Activated CD4-positive, alpha-beta T cell treated with anti-CD3 and anti-CD28 coated beads, Interleukin-2, amount 50 U/mL, for 48 hours (primary cell): ENCODE measurements around the gene PCNX1.
"Not testable (repeated sequence)": the region's sequence is repeated elsewhere in the genome, so short reads cannot be mapped to it uniquely, and the experiment has no call there.

Experiments used
- DNase-seq, 2 experiments: peaks; one replicate each; pipeline ENCODE4 v3.0.0-alpha.2; 2020

PCNX1 gene

DNA sequence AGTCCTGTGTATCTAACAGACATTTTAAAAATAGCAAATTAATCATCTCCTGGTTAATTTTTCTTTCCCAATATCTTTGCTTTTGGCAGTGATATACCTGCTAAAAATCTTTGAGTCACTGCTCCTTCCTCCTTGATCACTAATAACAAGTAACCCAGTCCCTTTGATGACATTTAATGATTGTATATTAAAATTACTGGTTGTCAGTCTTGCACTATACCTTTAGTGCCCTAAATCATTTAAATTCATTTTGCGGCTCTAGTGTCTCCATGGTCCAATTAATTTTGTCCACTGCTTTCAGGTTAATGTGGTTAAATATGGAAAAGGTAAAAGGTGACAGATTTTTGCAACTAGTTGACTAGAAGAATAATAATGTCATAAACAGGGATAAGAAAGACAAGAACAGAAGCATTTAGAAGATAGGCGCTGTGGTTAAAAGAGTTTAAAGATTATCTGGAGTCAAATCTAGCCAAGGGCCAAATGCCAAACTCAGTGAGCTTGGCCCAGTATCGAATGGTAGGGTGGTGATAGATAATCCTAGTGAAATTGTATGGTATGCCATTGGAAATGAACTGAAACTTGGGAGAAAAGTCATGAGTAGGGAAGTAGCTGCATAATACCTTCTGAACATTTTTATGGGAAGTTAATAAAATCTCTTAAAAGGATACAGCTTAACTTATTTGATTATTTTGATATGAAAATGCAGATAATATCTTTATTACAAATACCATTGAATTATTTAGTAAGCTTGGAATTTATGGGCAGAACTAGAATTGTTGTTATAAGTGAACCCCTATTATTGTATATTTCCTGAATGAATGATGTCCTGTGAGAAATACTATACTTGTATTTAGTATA lies 115.0 kb downstream of the PCNX1 start:
- DNase-seq: no peak

DNA sequence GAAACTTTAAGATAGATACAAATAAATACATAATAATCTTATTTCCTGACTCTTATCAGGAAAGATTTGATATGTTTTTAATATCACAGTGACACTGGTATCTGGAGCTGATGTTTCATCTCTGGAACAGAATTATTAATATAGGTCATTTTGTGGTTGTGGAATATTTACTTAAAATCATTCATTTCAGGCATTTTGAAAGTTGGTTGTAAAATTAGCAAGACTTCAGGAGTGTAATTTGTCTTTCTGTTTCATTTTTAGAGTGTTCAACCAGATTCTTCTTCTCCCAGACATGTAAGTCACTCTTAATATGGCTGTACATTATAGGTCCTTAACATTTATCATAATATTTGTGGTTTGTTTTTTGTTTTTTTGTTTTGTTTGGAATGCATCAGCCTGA lies 115.7 kb downstream of the PCNX1 start:
- DNase-seq: no peak

DNA sequence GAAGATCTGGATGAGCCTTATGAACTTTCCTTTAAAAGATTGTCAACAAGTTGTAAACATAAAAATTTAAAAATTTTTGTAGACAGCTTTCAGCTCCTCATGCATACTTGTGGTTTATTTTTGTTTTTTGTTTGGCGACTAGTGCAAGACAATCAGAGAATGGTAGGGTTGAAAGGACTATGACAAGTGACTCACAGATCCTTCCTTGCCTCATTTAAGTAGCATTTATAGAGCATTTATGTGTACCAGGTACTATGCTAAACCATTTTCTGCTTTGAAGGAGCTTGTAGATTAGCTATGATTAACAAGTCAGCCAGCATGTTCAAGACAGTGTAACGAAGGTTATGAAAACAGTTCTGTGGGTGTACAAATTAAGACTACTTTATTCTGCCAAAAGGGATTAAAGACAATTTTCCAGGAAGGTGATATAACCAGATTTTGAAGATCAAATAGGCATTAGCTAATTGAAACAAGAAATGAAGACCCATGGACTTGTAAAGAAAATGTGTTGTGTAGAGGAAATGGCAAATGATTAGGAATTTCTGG lies 122.0 kb downstream of the PCNX1 start:
- no peak for DNase-seq

DNA sequence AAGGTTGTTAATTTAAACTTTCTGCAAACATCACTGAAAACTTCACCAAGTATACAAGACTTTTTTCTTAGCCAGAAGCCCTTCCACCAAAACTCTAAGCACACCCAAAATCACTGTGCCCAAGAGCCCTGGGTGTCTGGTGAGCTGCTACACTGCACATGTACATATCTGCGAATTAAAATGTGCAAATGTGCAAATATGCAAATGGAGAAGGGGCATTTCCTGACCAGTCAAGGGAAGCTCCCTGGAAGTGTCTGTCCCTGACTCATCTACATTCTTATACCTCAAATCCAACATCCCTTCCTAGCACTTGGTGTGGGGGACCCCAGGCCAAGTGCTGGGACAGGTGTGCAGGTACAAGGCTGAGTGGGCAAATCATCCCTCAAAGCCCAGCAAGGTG lies 123.7 kb downstream of the PCNX1 start:
- DNase-seq: no peak

DNA sequence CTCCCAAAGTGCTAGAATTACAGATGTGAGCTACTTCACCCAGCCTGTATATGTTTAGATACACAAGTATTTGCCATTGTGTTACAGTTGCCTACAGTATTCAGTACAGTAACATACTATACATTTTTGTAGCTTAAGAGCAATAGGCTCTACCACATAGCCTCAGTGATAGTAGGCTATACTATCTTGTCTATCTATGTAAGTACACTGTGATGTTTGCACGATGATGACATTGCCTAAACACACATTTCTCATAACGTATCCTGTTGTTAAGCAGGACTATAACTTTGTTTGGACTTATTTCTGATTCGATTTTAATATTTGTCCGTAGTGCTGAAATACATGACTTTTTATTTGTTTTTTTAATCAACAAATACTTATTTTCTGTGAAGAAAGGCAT lies 129.2 kb downstream of the PCNX1 start:
- no peak for DNase-seq

DNA sequence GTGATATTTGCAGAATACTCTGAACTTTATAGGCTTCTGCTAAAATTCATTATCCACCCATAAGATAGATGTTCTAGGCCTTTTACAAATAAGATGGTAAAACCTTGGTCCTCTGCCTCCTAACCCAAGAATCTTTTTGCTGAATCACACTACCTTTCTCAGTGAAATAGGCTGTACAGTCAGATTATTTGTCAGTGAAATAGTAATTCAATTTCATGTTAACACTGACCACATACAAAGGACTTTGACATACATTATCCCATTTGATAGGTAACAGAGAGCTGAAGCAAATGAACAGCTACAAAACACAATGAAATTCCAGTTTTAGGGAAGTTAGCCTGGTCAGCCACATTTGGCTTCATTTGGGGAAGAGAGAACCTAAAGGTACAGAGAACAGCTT lies 141.1 kb downstream of the PCNX1 start:
- no peak for DNase-seq

DNA sequence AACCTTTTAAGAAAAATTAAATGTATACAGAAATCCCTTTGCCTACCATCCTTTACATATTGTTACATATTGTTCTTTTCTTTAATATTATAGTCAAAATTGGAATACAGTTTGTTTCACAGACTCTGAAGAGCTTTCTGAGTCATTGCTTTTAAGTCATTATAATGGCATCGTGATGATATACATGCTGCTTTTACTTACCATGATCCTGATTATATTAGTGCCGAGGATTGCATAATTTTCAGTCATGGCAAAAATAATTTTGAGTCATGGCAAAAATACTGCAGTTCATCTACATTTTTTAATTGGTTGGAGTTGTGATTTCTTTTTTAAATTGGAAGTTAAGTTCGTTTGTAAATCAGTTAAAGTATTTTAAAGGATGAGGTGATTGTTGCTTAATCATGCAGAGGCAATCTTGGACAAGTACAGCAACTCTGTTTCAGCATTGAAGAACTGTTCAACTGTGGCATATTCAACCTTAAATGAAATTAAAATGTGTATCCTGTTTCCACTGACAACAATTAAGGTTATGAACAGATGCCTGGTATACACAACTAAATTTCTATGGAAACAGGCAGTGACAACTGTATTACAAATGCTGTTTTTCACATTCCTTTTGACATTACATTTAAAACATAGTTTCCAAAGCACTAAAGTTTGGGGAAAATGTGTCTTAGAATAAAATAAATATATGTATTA lies 142.3 kb downstream of the PCNX1 start:
- no peak for DNase-seq

DNA sequence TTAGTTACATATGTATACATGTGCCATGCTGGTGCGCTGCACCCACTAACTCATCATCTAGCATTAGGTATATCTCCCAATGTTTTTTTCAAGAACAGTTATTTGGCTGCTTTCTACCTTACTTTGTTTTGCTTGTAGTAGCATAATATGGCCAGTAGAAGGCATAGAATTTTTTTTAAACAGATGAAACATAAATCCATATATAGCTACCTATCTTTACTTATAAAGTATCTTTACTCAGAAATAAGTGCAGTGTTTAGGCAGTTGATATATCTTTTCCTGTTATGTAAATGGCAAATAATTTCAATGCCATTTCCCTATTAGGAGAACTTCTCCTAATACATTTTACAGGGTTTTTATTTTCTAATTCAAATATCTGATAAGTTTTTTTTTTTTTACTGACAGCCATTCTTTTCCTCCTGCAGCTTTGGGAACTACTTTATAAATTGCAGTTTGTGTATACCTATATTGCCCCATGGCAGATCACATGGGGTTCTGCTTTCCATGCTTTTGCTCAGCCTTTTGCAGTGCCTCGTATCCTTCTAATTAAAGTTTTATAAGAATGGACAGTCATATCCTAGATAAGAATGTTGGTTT lies 143.1 kb downstream of the PCNX1 start:
- no peak for DNase-seq

DNA sequence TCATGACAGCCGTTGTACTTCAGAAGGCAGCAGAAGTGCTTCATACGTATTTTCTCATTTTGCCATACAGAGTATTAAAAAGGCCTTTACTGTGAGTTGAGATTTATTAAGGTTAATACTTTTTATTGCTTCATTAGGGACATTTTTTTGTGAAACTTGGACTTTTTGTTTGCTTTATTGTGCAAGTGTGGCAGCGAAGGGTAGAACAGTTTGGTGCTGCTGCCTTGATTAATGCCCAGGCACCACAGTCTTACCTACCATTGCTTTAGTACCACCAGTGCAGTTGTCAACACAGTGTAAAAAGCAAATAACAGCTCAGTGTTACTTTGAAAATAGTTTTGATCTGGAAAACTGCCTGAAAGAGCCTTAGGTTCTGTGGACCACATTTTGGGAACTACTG lies 147.4 kb downstream of the PCNX1 start:
- DNase-seq: no peak

DNA sequence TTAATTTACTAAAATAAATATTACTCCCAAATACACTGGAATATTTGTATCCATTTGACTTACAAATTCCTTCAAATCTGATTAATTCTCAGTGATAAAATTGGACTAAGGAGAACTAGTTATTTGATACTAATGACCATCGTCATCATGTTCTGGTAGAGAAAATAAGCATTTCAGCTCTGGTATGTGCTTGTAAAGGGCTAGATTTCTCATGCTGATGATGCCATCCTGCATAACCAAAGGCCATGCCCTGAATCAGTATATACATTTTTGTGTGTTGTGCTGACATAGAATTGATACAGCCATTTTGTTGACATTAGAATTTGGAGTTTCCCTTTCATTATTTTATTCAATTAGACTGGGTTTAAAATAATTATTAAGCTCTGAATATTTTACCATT lies 148.9 kb downstream of the PCNX1 start:
- DNase-seq: no peak

DNA sequence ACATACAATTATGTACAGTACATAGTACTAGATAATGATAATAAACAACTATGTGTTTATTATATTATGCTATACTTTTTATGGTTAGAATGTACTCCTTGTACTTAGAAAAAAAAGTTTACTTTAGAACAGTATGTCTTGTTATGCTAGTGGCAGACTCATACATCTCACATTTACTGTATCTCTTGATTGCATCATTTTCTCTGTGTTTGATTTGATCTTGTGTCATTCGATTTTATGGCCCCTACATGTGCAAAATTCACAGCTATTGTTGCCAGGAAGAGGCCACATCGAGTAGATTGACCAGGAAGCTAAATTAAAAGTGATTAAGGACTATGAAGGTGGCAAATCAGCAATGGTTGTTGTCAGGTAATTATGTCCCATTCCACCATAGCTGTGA lies 153.0 kb downstream of the PCNX1 start:
- no peak for DNase-seq

DNA sequence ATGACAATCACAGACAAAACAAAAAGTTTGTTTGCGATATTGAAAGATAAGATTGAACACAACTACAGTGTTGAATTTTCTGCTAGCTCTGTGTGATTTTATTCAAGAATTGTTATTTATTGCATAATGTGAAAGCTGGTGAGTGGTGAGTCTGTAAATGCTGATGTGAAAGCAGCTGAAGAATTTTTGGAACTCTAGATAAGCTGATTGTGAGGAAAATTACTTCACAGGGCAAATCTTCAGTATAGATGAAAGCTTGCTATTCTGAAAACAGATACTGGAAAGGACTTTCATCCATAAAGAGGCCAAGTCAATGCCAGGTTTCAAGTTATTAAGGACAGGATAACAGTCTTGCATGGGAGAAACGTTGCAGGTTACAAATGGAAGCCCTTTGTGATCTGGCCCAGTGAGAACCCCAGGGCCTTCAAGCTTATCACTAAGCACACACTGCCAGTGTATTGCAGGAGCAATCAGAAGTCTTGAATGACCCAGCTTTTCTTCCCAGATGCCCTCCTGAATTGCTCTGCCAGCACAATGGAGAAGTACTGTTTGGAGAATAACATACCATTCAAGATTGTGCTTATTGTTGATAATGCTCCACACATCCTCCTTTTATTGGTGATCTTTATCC lies 153.7 kb downstream of the PCNX1 start:
- no peak for DNase-seq

DNA sequence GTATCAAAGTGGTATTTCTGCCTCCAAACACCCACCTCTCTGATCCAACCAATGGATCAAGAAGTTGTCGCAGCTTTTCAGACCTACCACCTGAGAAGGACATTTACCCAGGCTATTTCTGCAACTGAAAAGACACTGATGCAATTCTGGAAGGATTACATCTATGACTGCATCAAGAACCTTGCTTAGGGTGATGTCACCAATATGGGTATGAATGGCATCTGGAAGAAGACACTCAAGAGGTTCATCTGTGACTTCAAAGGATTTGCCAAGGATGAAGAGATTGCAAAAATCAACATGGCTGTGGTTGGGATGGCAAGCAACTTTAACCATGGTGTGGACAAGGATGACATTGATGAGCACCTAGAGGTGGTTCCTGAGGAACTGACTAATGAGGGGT lies 154.2 kb downstream of the PCNX1 start:
- no peak for DNase-seq

DNA sequence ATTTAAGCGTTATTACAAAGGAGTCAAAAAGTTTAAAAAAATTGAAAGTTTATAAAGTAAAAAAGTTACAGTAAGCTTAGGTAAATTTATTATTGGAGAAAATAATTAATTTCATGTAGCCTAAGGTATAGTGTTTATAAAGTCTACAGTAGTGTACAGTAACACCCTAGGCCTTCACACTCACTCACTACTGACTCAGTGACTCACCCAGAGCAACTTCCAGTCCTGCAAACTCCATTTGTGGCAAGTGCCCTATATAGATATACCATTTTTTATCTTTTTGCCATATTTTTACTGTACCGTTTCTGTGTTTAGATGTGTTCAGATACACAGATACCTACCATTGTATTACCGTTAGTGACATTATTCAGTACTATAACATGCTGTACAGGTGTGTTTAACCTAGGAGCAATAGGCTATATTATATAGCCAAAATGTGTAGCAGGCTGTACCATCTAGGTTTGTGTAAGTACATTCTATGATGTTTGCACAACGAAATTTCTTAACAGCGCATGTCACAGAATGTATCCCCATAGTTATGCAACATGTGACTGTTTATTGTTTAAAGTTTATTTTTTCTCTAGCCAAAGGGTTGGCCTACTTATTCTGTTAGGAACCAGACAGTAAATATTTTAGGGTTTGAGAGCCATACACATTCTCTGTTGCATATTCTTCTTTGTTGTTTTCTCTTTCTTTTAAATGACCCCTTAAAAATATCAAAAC lies 155.5 kb downstream of the PCNX1 start:
- DNase-seq: no peak

DNA sequence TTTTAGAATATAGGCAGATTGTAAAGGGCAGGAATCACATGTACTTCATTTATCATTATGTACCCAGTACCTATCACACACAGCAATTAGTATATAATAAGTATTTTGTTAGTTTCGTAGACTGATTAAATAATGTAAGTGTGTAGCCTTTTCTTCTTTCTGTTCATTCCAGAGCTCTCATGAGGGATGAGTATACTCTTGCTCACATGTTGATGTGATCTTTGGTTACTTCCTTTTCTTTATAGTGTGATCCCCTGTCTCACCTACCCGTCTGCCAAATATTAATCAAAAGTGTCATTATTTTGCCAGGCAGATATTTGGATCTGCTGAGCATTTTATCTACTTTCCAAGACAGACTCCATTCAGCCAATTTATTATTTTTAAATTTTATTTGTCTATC lies 156.1 kb downstream of the PCNX1 start:
- no peak for DNase-seq

DNA sequence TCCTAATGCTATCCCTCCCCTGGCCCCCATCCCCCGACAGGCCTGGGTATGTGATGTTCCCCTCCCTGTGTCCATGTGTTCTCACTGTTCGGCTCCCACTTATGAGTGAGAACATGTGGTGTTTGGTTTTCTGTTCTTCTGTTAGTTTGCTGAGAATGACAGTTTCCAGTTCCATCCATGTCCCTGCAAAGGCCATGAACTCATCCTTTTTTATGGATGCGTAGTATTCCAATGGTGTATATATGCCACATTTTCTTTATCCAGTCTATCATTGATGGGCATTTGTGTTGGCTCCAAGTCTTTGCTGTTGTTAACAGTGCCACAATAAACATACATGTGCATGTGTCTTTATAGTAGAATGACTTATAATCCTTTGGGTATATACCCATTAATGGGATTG lies 157.5 kb downstream of the PCNX1 start:
- DNase-seq: not testable (repeated sequence)

DNA sequence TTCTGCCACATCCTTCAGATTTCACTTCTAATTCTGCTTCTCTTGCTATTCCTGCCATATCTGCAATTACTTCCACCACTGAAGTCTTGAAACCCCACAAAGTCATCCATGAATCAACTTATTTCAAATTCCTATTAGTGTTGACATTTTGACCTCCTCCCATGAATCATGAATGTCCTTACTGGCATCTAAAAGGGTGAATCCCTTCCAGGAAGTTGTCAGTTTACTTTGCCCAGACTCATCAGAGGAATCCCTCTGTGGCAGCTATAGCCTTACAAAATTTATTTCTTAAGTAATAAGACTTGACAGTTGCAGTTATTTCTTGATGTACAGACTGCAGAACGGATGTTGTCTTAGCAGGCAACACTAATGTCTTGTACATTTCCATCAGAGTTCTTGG lies 162.9 kb downstream of the PCNX1 start:
- no peak for DNase-seq

DNA sequence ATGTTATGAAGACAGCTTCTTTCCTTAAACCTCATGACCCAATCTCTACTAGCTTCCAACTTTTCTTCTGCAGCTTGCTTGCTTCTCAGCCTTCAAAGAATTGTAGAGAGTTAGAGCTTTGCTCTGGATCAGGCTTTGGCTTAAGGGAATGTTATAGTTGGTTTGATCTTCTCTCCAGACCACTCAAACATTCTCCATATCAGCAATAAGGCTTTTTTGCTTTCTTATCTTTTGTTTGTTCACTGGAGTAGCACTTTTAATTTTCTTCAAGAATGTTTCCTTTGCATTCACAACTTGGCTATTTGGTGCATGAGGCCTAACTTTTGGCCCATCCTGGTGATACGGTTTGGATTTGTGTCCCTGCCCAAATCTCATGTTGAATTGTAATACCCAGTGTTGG lies 163.8 kb downstream of the PCNX1 start:
- no peak for DNase-seq

DNA sequence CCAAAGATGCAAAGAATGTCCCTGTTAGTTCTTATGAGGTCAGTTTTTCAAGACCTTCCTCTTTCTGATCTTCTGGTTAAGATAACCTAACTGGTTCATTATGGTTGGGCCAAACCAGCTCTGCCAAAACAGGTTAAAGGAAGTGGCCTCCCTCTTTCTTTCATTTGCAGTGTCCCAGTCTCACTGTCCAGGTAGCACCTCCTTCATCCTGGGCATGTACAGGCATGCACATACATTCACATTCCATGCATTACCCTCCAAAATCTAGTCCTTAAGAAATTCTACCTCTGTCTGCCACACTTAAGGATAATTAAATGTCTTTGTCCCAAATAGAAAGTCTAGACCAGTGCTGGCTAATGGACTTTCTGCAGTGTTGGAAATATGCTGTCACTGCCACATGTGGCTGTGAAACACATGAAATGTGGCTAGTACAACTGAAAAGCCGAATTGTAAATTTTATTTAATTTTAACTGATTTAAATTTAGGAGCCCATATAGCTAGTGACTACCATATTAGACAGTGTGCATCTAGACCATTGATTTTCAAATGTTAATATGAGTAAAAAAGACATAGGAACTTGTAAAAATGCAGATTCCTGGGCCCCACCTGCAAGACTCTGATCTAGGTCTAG lies 169.3 kb downstream of the PCNX1 start:
- DNase-seq: no peak

DNA sequence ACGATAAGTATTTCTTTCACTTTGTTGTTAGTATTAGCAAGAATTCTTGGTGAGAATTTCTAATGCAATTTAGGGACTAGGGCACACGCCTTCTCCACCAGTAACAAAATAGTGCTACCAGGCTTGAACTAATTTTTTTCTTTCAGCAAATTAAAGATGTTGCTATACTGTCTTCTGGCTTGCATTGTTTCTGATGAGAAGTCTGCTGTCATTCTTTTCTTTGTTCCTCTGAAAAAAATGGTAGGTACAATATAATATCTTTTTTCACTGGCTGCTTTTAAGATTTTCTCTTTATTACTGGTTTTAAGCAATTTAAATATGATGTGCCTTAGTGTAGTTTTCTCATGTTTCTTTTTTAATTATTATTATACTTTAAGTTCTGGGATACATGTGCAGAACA lies 171.2 kb downstream of the PCNX1 start:
- DNase-seq: no peak

DNA sequence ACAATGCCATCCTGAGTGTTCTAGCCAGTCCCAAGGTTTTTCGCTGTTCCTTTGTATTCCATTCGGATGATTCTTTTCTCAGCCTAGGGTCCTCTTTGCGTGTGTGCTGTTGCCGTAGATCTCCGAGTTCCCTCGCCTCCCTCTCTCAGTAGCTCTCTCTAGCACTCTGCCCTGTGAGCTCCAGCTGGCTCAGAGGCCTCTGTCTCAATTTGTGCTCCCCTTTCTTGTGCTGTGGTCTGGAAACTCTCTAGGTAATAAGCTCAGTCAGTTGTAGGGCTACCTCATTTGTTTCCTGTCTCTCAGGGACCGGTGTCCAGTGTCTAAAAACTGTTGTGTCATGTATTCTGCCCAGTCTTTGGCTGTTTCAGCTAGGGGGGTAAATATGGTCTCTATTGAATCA lies 179.3 kb downstream of the PCNX1 start:
- no peak for DNase-seq

DNA sequence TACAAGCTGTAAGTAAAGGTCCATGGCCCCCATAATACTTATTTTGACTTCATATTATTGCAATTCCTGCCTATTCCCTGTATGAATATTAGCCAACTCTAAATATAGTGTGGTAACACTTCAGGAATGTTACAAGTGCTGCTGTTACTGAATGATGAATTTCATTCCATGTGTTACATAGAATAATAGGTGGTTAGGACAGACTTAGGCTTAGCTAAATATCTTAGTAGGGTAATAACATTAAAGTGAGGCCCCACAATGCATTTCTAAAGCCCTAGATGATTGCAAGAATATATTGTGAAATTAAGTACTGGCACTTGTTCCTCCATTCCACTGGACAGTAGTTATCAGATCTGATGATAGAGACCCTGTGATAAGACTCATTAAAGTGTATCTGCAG lies 182.7 kb downstream of the PCNX1 start:
- DNase-seq: no peak
